Tibial nerve (tissue), 4 donors: ENCODE results near the gene SPART. TPM values are rescaled to one million over a fixed set of nuclear protein-coding genes. Genes with fewer than 3 reads are reported as not detected.

Experiments used
- DNase-seq, 2 donors: peaks; one replicate each; pipeline ENCODE4 v3.0.0-alpha.2; 2019; ENCODE audit warnings: low spot score in 2 of 2
- H3K27ac ChIP-seq, 4 donors: fragments of 200-600 bp; sonication (generic) in 3 of 4; one replicate each; pipeline ENCODE4 v1.5.1; 2017 to 2019; ENCODE audit warnings: mild to moderate bottlenecking in 1 of 4
- H3K27me3 ChIP-seq, 2 donors: fragments of 200-600 bp; sonication (generic) in 1 of 2; one replicate each; pipeline versions ENCODE4 v1.5.1 to v1.6.0; 2017 to 2019
- H3K36me3 ChIP-seq, 3 donors: fragments of 200-600 bp; sonication (generic); one replicate each; pipeline ENCODE4 v1.5.1; 2018 to 2019
- H3K4me1 ChIP-seq, 4 donors: fragments of 200-600 bp; sonication (generic) in 3 of 4; one replicate each; pipeline ENCODE4 v1.5.1; 2017 to 2019
- H3K4me3 ChIP-seq, 4 donors: fragments of 200-600 bp; sonication (generic) in 3 of 4; one replicate each; pipeline ENCODE4 v1.5.1; 2017 to 2019; ENCODE audit warnings: mild to moderate bottlenecking in 1 of 4, moderate library complexity in 1 of 4
- H3K9me3 ChIP-seq, 4 donors: fragments of 200-600 bp; sonication (generic) in 3 of 4; one replicate each; pipeline ENCODE4 v1.5.1; 2017 to 2019
- EP300 ChIP-seq, 2 donors: sonication (generic); formaldehyde crosslinking; IDR thresholded peaks; one replicate each; pipeline ENCODE4 v1.6.1; 2017; ENCODE audit warnings: antibody characterized with exemption in 2 of 2, mild to moderate bottlenecking in 1 of 2
- POLR2A ChIP-seq, 2 donors: fragments of 450-650 bp; IDR thresholded peaks; one replicate each; pipeline ENCODE4 v1.6.1; 2017; ENCODE audit warnings: antibody characterized with exemption in 2 of 2, mild to moderate bottlenecking in 2 of 2, moderate library complexity in 2 of 2
- WGBS, 2 donors: methylation state at CpG; one replicate each; pipeline ENCODE4 v1.1.5; 2018; 5-methylcytosine and 5-hydroxymethylcytosine counted together
- total RNA-seq, 4 donors: library from RNA; depleted of rRNA; stranded (reverse); fragments of >200 nt; gene quantifications; one replicate each; pipeline ENCODE4 v1.1.0, GENCODE V29; 2016
- TF ChIP-seq, protein P1 (sequence below), 5 experiments: fragments of 200-600 bp in 3 of 5; fragments of 450-650 bp in 2 of 5; sonication (generic) in 3 of 5; IDR thresholded peaks; one replicate each; pipeline ENCODE4 v1.5.1; 2016 to 2019; ENCODE audit warnings: antibody characterized with exemption in 5 of 5, mild to moderate bottlenecking in 3 of 5, moderate library complexity in 2 of 5

SPART gene
- total RNA-seq, 4 donors from 2014 or later = 50.7 to 77.4 (median 62.4) TPM

DNA sequence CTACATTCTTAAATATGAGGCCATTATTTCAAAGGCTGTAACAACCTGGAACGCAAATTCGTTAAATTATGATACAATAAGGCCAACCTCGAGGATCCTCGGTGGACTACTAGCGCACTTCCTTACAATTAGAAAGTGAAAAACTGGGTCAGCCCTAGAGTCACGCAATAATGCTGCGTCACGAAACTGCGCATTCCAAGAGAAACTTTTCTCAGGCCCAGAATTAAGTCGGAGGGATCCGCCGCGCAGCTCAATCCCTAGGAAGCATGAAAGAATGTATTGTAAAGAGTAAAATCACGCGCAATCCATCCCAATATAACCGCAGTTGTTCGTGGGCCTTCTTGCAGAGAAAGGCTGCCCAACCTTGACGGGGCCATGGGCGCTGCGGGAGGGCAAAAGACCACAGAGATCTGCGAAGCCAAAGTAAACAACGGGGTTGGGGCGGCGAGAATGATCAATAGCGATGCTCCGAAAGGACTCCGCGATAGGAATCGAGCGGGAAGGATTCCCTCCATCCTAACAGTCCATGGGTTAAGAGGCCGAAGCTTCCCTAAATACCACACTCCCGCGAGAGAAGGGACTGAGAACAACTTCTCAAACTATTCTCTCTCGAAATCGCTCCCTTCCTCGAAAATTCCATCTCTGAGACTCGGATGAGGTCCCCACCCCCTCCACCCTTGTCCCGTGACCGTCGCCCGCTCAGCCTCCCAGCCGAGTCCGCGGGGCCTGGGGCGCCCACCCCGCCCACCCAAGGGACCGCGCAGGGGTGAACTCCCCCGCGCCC lies 564 bp downstream of the SPART start:
- H3K27ac ChIP-seq = peak overlapping the region; percentile 99 to 100 (median 100)
- H3K4me1 ChIP-seq = peaks cover 0 to 53% (median 13%) of the 10 kb centered on the region in 4 donors
- TF ChIP-seq, protein P1, sequence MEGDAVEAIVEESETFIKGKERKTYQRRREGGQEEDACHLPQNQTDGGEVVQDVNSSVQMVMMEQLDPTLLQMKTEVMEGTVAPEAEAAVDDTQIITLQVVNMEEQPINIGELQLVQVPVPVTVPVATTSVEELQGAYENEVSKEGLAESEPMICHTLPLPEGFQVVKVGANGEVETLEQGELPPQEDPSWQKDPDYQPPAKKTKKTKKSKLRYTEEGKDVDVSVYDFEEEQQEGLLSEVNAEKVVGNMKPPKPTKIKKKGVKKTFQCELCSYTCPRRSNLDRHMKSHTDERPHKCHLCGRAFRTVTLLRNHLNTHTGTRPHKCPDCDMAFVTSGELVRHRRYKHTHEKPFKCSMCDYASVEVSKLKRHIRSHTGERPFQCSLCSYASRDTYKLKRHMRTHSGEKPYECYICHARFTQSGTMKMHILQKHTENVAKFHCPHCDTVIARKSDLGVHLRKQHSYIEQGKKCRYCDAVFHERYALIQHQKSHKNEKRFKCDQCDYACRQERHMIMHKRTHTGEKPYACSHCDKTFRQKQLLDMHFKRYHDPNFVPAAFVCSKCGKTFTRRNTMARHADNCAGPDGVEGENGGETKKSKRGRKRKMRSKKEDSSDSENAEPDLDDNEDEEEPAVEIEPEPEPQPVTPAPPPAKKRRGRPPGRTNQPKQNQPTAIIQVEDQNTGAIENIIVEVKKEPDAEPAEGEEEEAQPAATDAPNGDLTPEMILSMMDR (IDR thresholded peaks at IDR 0.05) = peak in 1 of 5 experiments; percentile 11
- TF ChIP-seq EP300 (IDR thresholded peaks at IDR 0.05) = peak; percentile 48 to 97
- TF ChIP-seq POLR2A (IDR thresholded peaks at IDR 0.05) = peak; percentile 78
- H3K4me3 ChIP-seq = peak overlapping the region; percentile 67 to 99 (median 91)
- DNase-seq = peak; percentile 72 to 89
- H3K27me3 ChIP-seq = no peaks in the 10 kb centered on the region
- 0% methylated on average over 37 to 45 of the region's 50 CpGs for WGBS, 2 donors
- H3K9me3 ChIP-seq = no peaks in the 10 kb centered on the region
- H3K36me3 ChIP-seq = no peaks in the 10 kb centered on the region

DNA sequence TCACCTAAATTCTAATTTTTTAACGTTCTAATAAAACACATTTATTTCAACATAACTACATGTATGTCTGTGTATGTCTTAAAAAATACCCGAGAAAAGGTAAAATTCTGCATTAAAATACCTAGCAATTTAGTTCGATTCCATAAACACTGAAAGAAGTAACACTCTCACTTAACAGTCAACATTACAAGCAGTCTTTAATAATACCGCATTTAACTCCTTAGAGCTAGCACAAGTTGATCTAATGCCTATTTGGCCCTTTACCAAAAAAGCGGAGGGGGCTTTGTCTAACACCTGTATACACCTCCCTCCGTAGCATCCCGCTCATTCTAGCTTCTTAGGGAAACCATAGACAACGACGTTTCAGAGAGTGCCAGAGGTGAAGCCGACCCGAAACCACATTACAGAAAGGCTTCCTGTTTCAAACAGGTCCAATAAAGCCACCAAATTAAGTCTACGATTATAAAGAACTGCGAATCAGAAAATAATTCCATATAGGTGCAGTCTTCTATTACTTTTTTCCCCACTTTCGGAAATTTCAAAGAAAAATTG lies 1.2 kb downstream of the SPART start:
- H3K36me3 ChIP-seq = no peaks in the 10 kb centered on the region
- peak overlapping the region; percentile 67 to 99 (median 91) for H3K4me3 ChIP-seq
- no peak for DNase-seq
- WGBS, 2 donors = 11 to 14% methylated on average over 14 of the region's 14 CpGs
- TF ChIP-seq POLR2A (IDR thresholded peaks at IDR 0.05) = no peak
- no peaks in the 10 kb centered on the region for H3K27me3 ChIP-seq
- H3K4me1 ChIP-seq = peaks cover 0 to 58% (median 13%) of the 10 kb centered on the region in 4 donors
- H3K9me3 ChIP-seq = no peaks in the 10 kb centered on the region
- H3K27ac ChIP-seq = peak overlapping the region; percentile 99 to 100 (median 100)

DNA sequence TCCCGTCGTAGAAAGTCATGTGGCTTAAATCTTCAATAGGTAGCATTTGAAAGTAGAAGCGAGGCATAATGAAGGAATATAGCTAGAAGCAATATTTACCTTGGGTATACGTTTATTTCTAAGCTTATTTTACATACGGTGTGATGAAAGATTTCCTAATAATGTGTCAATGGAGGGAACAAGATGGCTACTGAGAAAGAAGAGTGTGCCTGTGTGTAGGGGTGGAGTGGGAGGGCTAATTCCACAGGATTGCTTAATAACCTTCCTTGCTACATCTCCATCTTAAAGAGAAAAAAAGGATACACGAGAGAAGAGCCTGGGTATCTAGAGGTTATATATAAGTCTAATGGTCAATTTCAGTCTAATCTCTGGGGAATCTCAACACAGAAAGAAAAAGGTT lies 2.0 kb downstream of the SPART start:
- no peak for DNase-seq
- Histone ChIP-seq H3K27ac (peak overlapping the region in 3 of 4 donors; percentile 100), H3K4me3 (peak overlapping the region in 2 of 4 donors; percentile 86 to 96), H3K4me1 (peaks cover 0 to 63% (median 13%) of the 10 kb centered on the region in 4 donors), H3K27me3 (no peaks in the 10 kb centered on the region), H3K36me3 (no peaks in the 10 kb centered on the region), H3K9me3 (no peaks in the 10 kb centered on the region)
- 71 to 73% methylated on average over 6 of the region's 6 CpGs for WGBS, 2 donors
- TF ChIP-seq EP300 (IDR thresholded peaks at IDR 0.05) = peak in 1 of 2 donors; percentile 41
- TF ChIP-seq, protein P1 (IDR thresholded peaks at IDR 0.05) = no peak
- TF ChIP-seq POLR2A (IDR thresholded peaks at IDR 0.05) = no peak

DNA sequence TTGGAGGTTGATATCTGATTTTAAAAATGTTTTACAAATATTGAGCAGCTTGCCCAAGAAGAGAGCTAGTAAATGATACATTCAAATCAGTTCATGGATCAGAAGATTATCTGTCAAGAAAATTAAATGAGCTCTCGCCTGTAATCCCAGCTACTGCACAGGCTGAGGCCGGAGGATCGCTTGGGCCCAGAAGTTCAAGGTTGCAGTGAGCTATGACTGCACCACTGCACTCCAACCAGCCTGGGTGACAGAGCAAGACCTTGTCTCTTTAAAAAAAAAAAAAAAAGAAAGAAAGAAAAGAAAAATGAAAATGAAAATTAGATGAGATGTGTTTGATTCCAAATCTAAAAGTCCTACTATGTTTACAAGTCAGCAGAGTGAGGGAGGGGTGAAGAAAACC lies 2.4 kb downstream of the SPART start:
- 96% methylated on average over 3 of the region's 3 CpGs for WGBS, 2 donors
- Histone ChIP-seq H3K9me3 (no peaks in the 10 kb centered on the region), H3K27ac (peak overlapping the region in 2 of 4 donors; percentile 100), H3K4me3 (no peak overlapping the region), H3K4me1 (peaks cover 0 to 65% (median 13%) of the 10 kb centered on the region in 4 donors), H3K27me3 (no peaks in the 10 kb centered on the region), H3K36me3 (no peaks in the 10 kb centered on the region)
- DNase-seq = no peak
- TF ChIP-seq, protein P1 (IDR thresholded peaks at IDR 0.05) = no peak
- TF ChIP-seq POLR2A (IDR thresholded peaks at IDR 0.05) (no peak), EP300 (IDR thresholded peaks at IDR 0.05) (no peak)

DNA sequence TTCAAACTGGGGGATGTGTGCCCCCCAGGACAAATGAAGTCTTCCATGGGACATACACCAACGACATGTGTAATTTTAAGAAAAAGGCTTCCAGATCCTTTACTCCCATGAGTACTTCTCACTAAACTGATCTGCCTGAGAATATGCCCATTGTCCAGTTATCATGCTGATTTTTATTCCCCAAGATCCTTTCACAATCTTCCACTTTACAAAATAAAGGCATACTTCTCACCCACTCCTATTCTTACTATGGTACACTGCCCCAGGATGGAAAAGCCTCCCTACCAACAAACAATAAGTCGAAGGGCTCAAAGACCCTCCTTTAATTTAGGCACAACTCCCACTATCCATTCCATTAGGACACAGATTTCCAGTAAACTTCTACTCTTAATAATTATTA lies 3.5 kb downstream of the SPART start:
- TF ChIP-seq, protein P1 (IDR thresholded peaks at IDR 0.05) = no peak
- TF ChIP-seq EP300 (IDR thresholded peaks at IDR 0.05) = no peak
- TF ChIP-seq POLR2A (IDR thresholded peaks at IDR 0.05) = no peak
- no peaks in the 10 kb centered on the region for H3K9me3 ChIP-seq
- peak overlapping the region in 2 of 4 donors; percentile 1 to 15 for H3K27ac ChIP-seq
- peaks cover 0 to 76% (median 13%) of the 10 kb centered on the region in 4 donors for H3K4me1 ChIP-seq
- H3K4me3 ChIP-seq = no peak overlapping the region
- no peak for DNase-seq
- 70 to 75% methylated on average over 2 of the region's 2 CpGs for WGBS, 2 donors
- no peaks in the 10 kb centered on the region for H3K27me3 ChIP-seq
- H3K36me3 ChIP-seq = no peaks in the 10 kb centered on the region
